ENCODE results near the gene PCNA. TPM values are rescaled to one million over a fixed set of nuclear protein-coding genes. Genes with fewer than 3 reads are reported as not detected.

Gene PCNA
- total RNA-seq, 1 experiment from 2014 or later = 185 TPM

Other genes starting within 250 kb of the PCNA start
- gene SLC23A2, start 118.4 kb downstream of the PCNA start, total RNA-seq (2014; rRNA removed; shearing (Covaris generic); ENCODE audit: low replicate concordance) = 5.1 and 5.9 TPM in 2 replicates
- 69.9 and 72.2 TPM in 2 replicates for gene TMEM230, start 6.9 kb downstream of the PCNA start, total RNA-seq (2014; rRNA removed; shearing (Covaris generic); ENCODE audit: low replicate concordance)
- 3.3 and 4.0 TPM in 2 replicates for gene CDS2, start 7.0 kb upstream of the PCNA start, total RNA-seq (2014; rRNA removed; shearing (Covaris generic); ENCODE audit: low replicate concordance)
- not detected in 2 replicates for gene PROKR2, start 197.0 kb upstream of the PCNA start, total RNA-seq (2014; rRNA removed; shearing (Covaris generic); ENCODE audit: low replicate concordance)

Measured in MG63 (cell line).